Measurements from ENCODE around the gene CHIT1. TPM values are rescaled to one million over a fixed set of nuclear protein-coding genes. Genes with fewer than 3 reads are reported as not detected.

Gene CHIT1
- total and polyA plus RNA-seq, 2 experiments from 2014 or later, result 0.07 to 0.47 TPM

DNA sequence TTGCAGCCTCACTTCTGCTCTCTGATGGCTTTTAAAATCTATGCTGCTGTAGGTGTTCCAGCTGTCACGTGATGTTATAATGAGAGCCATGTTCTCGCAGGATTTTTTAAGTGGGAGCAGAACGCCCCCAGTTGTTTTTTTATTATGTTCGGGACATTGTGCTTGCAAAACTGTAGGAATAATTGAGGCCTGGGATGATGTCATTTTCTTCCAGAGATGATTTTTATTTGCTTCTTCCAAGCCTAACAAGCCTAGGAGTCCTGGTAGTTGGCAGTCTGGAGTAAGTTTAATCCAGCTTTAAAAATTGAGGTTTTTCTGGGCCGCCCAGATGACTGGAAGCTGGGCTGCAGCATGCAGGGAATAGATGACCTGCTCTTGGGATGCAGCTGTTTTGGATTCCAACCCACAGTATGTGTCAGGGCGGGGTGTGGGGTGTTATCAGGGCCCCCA is 34.6 kb upstream of the CHIT1 start:
- H3K36me3 ChIP-seq (ENCODE audit: insufficient read depth), result no peaks in the 10 kb centered on the region
- no peaks in the 10 kb centered on the region for H3K27me3 ChIP-seq (ENCODE audit: insufficient read depth)
- DNase-seq (ENCODE audit: low spot score) (no peak), ATAC-seq (no peak)
- H3K4me3 ChIP-seq, result no peak overlapping the region
- H3K9me3 Mint-ChIP-seq, result no peaks in the 10 kb centered on the region
- TF ChIP-seq, protein P1, sequence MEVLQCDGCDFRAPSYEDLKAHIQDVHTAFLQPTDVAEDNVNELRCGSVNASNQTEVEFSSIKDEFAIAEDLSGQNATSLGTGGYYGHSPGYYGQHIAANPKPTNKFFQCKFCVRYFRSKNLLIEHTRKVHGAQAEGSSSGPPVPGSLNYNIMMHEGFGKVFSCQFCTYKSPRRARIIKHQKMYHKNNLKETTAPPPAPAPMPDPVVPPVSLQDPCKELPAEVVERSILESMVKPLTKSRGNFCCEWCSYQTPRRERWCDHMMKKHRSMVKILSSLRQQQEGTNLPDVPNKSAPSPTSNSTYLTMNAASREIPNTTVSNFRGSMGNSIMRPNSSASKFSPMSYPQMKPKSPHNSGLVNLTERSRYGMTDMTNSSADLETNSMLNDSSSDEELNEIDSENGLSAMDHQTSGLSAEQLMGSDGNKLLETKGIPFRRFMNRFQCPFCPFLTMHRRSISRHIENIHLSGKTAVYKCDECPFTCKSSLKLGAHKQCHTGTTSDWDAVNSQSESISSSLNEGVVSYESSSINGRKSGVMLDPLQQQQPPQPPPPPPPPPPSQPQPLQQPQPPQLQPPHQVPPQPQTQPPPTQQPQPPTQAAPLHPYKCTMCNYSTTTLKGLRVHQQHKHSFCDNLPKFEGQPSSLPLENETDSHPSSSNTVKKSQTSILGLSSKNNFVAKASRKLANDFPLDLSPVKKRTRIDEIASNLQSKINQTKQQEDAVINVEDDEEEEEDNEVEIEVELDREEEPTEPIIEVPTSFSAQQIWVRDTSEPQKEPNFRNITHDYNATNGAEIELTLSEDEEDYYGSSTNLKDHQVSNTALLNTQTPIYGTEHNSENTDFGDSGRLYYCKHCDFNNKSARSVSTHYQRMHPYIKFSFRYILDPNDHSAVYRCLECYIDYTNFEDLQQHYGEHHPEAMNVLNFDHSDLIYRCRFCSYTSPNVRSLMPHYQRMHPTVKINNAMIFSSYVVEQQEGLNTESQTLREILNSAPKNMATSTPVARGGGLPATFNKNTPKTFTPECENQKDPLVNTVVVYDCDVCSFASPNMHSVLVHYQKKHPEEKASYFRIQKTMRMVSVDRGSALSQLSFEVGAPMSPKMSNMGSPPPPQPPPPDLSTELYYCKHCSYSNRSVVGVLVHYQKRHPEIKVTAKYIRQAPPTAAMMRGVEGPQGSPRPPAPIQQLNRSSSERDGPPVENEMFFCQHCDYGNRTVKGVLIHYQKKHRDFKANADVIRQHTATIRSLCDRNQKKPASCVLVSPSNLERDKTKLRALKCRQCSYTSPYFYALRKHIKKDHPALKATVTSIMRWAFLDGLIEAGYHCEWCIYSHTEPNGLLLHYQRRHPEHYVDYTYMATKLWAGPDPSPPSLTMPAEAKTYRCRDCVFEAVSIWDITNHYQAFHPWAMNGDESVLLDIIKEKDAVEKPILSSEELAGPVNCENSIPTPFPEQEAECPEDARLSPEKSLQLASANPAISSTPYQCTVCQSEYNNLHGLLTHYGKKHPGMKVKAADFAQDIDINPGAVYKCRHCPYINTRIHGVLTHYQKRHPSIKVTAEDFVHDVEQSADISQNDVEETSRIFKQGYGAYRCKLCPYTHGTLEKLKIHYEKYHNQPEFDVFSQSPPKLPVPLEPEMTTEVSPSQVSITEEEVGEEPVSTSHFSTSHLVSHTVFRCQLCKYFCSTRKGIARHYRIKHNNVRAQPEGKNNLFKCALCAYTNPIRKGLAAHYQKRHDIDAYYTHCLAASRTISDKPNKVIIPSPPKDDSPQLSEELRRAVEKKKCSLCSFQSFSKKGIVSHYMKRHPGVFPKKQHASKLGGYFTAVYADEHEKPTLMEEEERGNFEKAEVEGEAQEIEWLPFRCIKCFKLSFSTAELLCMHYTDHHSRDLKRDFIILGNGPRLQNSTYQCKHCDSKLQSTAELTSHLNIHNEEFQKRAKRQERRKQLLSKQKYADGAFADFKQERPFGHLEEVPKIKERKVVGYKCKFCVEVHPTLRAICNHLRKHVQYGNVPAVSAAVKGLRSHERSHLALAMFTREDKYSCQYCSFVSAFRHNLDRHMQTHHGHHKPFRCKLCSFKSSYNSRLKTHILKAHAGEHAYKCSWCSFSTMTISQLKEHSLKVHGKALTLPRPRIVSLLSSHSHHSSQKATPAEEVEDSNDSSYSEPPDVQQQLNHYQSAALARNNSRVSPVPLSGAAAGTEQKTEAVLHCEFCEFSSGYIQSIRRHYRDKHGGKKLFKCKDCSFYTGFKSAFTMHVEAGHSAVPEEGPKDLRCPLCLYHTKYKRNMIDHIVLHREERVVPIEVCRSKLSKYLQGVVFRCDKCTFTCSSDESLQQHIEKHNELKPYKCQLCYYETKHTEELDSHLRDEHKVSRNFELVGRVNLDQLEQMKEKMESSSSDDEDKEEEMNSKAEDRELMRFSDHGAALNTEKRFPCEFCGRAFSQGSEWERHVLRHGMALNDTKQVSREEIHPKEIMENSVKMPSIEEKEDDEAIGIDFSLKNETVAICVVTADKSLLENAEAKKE (CRISPR knock-in tag; IDR thresholded peaks at IDR 0.05), result no peak
- TF ChIP-seq EZH2phosphoT487 (IDR thresholded peaks at IDR 0.05; ENCODE audit: unreplicated experiment) (no peak), STAT1 (IDR thresholded peaks at IDR 0.05; ENCODE audit: unreplicated experiment) (no peak), JUNB (IDR thresholded peaks at IDR 0.05; ENCODE audit: unreplicated experiment) (no peak), ZNF114 (CRISPR knock-in tag; IDR thresholded peaks at IDR 0.05) (no peak), POLR2AphosphoS5 (IDR thresholded peaks at IDR 0.05; ENCODE audit: low read depth) (no peak)
- TF ChIP-seq, protein P2, sequence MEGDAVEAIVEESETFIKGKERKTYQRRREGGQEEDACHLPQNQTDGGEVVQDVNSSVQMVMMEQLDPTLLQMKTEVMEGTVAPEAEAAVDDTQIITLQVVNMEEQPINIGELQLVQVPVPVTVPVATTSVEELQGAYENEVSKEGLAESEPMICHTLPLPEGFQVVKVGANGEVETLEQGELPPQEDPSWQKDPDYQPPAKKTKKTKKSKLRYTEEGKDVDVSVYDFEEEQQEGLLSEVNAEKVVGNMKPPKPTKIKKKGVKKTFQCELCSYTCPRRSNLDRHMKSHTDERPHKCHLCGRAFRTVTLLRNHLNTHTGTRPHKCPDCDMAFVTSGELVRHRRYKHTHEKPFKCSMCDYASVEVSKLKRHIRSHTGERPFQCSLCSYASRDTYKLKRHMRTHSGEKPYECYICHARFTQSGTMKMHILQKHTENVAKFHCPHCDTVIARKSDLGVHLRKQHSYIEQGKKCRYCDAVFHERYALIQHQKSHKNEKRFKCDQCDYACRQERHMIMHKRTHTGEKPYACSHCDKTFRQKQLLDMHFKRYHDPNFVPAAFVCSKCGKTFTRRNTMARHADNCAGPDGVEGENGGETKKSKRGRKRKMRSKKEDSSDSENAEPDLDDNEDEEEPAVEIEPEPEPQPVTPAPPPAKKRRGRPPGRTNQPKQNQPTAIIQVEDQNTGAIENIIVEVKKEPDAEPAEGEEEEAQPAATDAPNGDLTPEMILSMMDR (conservative IDR thresholded peaks at IDR 0.05; ENCODE audit: low read depth in 2 of 2), result no peak
- TF ChIP-seq, protein P3, sequence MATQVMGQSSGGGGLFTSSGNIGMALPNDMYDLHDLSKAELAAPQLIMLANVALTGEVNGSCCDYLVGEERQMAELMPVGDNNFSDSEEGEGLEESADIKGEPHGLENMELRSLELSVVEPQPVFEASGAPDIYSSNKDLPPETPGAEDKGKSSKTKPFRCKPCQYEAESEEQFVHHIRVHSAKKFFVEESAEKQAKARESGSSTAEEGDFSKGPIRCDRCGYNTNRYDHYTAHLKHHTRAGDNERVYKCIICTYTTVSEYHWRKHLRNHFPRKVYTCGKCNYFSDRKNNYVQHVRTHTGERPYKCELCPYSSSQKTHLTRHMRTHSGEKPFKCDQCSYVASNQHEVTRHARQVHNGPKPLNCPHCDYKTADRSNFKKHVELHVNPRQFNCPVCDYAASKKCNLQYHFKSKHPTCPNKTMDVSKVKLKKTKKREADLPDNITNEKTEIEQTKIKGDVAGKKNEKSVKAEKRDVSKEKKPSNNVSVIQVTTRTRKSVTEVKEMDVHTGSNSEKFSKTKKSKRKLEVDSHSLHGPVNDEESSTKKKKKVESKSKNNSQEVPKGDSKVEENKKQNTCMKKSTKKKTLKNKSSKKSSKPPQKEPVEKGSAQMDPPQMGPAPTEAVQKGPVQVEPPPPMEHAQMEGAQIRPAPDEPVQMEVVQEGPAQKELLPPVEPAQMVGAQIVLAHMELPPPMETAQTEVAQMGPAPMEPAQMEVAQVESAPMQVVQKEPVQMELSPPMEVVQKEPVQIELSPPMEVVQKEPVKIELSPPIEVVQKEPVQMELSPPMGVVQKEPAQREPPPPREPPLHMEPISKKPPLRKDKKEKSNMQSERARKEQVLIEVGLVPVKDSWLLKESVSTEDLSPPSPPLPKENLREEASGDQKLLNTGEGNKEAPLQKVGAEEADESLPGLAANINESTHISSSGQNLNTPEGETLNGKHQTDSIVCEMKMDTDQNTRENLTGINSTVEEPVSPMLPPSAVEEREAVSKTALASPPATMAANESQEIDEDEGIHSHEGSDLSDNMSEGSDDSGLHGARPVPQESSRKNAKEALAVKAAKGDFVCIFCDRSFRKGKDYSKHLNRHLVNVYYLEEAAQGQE (IDR thresholded peaks at IDR 0.05; ENCODE audit: unreplicated experiment), result no peak
- TF ChIP-seq, protein P4, sequence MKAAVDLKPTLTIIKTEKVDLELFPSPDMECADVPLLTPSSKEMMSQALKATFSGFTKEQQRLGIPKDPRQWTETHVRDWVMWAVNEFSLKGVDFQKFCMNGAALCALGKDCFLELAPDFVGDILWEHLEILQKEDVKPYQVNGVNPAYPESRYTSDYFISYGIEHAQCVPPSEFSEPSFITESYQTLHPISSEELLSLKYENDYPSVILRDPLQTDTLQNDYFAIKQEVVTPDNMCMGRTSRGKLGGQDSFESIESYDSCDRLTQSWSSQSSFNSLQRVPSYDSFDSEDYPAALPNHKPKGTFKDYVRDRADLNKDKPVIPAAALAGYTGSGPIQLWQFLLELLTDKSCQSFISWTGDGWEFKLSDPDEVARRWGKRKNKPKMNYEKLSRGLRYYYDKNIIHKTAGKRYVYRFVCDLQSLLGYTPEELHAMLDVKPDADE (IDR thresholded peaks at IDR 0.05), result no peak
- no peak overlapping the region for H3K4me3 Mint-ChIP-seq
- no peaks in the 10 kb centered on the region for H3K4me1 ChIP-seq (ENCODE audit: insufficient read depth)
- peaks cover 8% of the 10 kb centered on the region for H3K27me3 Mint-ChIP-seq (ENCODE audit: insufficient read depth, low read depth, poor library complexity)
- no peaks in the 10 kb centered on the region for H3K9me2 ChIP-seq (ENCODE audit: insufficient read depth)
- H2AFZ ChIP-seq, result peak overlapping the region; percentile 72; the same call in 1 of the 2 replicates
- H3K79me2 ChIP-seq (replicated peaks; ENCODE audit: insufficient read depth), result no peaks in the 10 kb centered on the region
- H3K27ac Mint-ChIP-seq, result no peak overlapping the region
- no peaks in the 10 kb centered on the region for H4K20me1 ChIP-seq (replicated peaks; ENCODE audit: insufficient read depth)
- H3K36me3 Mint-ChIP-seq (ENCODE audit: low read depth), result no peaks in the 10 kb centered on the region
- H3K27ac ChIP-seq (ENCODE audit: low read depth), result no peak overlapping the region
- no peak overlapping the region for H3K4me2 ChIP-seq
- peaks cover 4% of the 10 kb centered on the region; the same call in 2 of the 3 replicates for H3K4me1 Mint-ChIP-seq
- H3F3A ChIP-seq (replicated peaks; ENCODE audit: low read depth), result no peaks in the 10 kb centered on the region; the same call in 1 of the 2 replicates
